ENCODE results near the gene FAM3D.

Gene FAM3D

GRCh38 chr3:58651276-58651675, 15.3 kb downstream of the FAM3D start:
- H3K27ac ChIP-seq = no peak overlapping the region
- TF ChIP-seq ZFX (IDR thresholded peaks at IDR 0.05) (no peak), CTCF (conservative IDR thresholded peaks at IDR 0.05) (no peak)

DNA sequence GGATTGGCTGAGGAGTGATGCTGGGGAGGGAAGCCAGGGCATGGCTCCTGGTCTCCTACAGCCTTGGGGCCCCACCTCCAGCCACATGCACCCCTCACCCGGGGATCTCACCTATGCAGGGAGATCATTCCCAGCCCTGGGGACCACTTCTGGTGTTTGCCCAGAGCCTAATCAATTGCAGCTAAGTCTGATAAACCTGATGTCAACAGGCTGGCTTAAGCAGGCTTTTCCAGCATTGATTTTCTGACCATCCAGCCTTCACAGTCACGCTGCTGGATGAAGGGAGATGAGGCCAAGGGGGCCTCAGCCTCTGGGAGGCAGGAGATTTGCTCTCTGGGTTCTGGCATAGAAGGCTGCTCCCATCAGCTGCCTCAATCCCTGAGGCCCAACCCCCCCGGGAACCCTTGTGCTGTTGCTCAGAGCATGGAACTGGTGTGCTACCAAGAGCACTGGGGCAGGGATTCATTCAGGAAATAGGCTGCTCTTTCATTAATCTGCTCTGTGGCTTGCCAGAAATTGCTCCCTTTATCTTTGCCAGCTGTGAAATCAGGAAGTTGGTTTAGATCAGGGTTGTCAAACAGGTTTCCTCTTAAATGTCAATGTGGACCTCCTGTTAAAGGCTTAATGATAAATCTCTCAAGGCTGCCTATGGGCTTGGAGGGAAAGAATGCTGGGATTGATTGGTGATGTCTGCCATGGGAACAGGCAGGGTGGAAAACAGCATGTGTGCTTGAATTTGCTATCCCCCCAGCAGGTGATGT, 19.0 kb downstream of the FAM3D start:
- TF ChIP-seq CTCF (conservative IDR thresholded peaks at IDR 0.05) = no peak
- TF ChIP-seq ZFX (IDR thresholded peaks at IDR 0.05) = no peak
- peak overlapping the region; percentile 86 for H3K27ac ChIP-seq

DNA sequence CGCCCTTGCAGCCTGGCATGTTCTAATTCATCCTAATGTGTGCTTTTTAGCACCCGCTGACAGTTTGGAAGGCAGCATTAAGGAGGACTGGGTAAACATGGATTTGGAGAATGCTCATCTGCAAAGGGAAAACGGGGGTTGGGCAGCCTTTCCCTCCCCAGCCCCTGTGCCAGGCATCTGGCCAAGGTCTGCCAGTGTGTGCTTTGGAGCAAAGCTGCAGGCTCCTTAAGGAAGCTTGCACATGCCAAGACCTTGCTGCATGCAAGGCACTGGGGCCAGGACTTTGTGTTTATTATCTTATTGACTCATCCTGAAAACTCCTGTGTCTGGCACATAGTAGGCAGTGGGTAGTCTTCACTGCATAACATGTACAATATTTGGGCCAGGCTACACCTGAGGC, 20.1 kb downstream of the FAM3D start:
- TF ChIP-seq ZFX (IDR thresholded peaks at IDR 0.05) (no peak), CTCF (conservative IDR thresholded peaks at IDR 0.05) (no peak)
- H3K27ac ChIP-seq = peak overlapping the region; percentile 86

GRCh38 chr3:58645726-58646125, 20.8 kb downstream of the FAM3D start:
- peak overlapping the region; percentile 86 for H3K27ac ChIP-seq
- TF ChIP-seq ZFX (IDR thresholded peaks at IDR 0.05) (no peak), CTCF (conservative IDR thresholded peaks at IDR 0.05) (no peak)

- no peak overlapping the region for H3K27ac ChIP-seq
- TF ChIP-seq CTCF (conservative IDR thresholded peaks at IDR 0.05) = no peak
- TF ChIP-seq ZFX (IDR thresholded peaks at IDR 0.05) = no peak
These were observed 23.7 kb downstream of the FAM3D start for GRCh38 chr3:58642846-58643245.

GRCh38 chr3:58640700-58641372, 25.7 kb downstream of the FAM3D start:
- H3K27ac ChIP-seq = no peak overlapping the region
- no peak for TF ChIP-seq ZFX (IDR thresholded peaks at IDR 0.05)
- peak; percentile 90 for TF ChIP-seq CTCF (conservative IDR thresholded peaks at IDR 0.05)

GRCh38 chr3:58639842-58640241, 26.7 kb downstream of the FAM3D start:
- no peak overlapping the region for H3K27ac ChIP-seq
- TF ChIP-seq ZFX (IDR thresholded peaks at IDR 0.05) = no peak
- no peak for TF ChIP-seq CTCF (conservative IDR thresholded peaks at IDR 0.05)
